Islet precursor cell (in vitro differentiated cells): ENCODE data around the gene SLC35E1.
A peak's percentile ranks its signal among the peaks of the same experiment; 100 is the strongest.
"Not testable (repeated sequence)": the region's sequence is repeated elsewhere in the genome, so short reads cannot be mapped to it uniquely, and the experiment has no call there.

Source experiments
- DNase-seq: peaks from one replicate; pipeline ENCODE4 v3.0.0-alpha.2; 2018

Gene SLC35E1

GRCh38 chr19:16520074-16520973 lies 51.9 kb downstream of the SLC35E1 start:
- DNase-seq, result no peak

- DNase-seq, result no peak
Observed at GRCh38 chr19:16519230-16519687, 53.0 kb downstream of the SLC35E1 start.

- peak; percentile 58 for DNase-seq
Observed at GRCh38 chr19:16518483-16519229, 53.6 kb downstream of the SLC35E1 start.

GRCh38 chr19:16518061-16518460 lies 54.2 kb downstream of the SLC35E1 start:
- no peak for DNase-seq

- peak; percentile 52 for DNase-seq
Observed at GRCh38 chr19:16516923-16517610, 55.1 kb downstream of the SLC35E1 start.

GRCh38 chr19:16516381-16516780 lies 55.8 kb downstream of the SLC35E1 start:
- no peak for DNase-seq

- peak; percentile 52 for DNase-seq
Observed at GRCh38 chr19:16514383-16515019, 57.7 kb downstream of the SLC35E1 start.

- DNase-seq, result not testable (repeated sequence)
Observed at GRCh38 chr19:16512611-16513010, 59.6 kb downstream of the SLC35E1 start.

GRCh38 chr19:16509141-16510061 lies 62.8 kb downstream of the SLC35E1 start:
- DNase-seq, result no peak

- DNase-seq, result no peak
Observed at GRCh38 chr19:16508546-16508945, 63.7 kb downstream of the SLC35E1 start.

- DNase-seq, result no peak
Observed at GRCh38 chr19:16506961-16507360, 65.3 kb downstream of the SLC35E1 start.

GRCh38 chr19:16506161-16506560 lies 66.1 kb downstream of the SLC35E1 start:
- not testable (repeated sequence) for DNase-seq

GRCh38 chr19:16504271-16504670 lies 67.9 kb downstream of the SLC35E1 start:
- DNase-seq, result no peak
